Measurements from ENCODE around the gene ATOSB. TPM values are rescaled to one million over a fixed set of nuclear protein-coding genes. Genes with fewer than 3 reads are reported as not detected.
"Not testable (repeated sequence)": the region's sequence is repeated elsewhere in the genome, so short reads cannot be mapped to it uniquely, and the experiment has no call there.

The ATOSB gene
- total RNA-seq, 1 donor = 31.1 TPM

GRCh38 chr9:35156781-35157180 lies 41.1 kb upstream of the ATOSB start:
- Histone ChIP-seq H3K4me2 (ENCODE audit: insufficient read depth, low read length) (no peak overlapping the region), H3K4me3 (ENCODE audit: insufficient read depth, low read length) (no peak overlapping the region), H3K27ac (ENCODE audit: low read depth, low read length) (no peak overlapping the region), H3K79me2 (ENCODE audit: insufficient read depth, low read length) (no peaks in the 10 kb centered on the region), H4K20me1 (ENCODE audit: insufficient read depth, low read length) (no peaks in the 10 kb centered on the region), H2AFZ (ENCODE audit: low read length) (no peak overlapping the region), H3K36me3 (ENCODE audit: insufficient read depth, low read length) (no peaks in the 10 kb centered on the region), H3K4me1 (ENCODE audit: insufficient read depth, low read length) (peaks cover 3% of the 10 kb centered on the region), H3K9me3 (ENCODE audit: low read depth, low read length) (no peaks in the 10 kb centered on the region), H3K27me3 (ENCODE audit: insufficient read depth, low read length) (no peaks in the 10 kb centered on the region)
- TF ChIP-seq, protein P1, sequence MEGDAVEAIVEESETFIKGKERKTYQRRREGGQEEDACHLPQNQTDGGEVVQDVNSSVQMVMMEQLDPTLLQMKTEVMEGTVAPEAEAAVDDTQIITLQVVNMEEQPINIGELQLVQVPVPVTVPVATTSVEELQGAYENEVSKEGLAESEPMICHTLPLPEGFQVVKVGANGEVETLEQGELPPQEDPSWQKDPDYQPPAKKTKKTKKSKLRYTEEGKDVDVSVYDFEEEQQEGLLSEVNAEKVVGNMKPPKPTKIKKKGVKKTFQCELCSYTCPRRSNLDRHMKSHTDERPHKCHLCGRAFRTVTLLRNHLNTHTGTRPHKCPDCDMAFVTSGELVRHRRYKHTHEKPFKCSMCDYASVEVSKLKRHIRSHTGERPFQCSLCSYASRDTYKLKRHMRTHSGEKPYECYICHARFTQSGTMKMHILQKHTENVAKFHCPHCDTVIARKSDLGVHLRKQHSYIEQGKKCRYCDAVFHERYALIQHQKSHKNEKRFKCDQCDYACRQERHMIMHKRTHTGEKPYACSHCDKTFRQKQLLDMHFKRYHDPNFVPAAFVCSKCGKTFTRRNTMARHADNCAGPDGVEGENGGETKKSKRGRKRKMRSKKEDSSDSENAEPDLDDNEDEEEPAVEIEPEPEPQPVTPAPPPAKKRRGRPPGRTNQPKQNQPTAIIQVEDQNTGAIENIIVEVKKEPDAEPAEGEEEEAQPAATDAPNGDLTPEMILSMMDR (IDR thresholded peaks at IDR 0.05; ENCODE audit: extremely low read depth, low read depth, low read length) = no peak
- no peak for DNase-seq (ENCODE audit: insufficient read length, low spot score, missing footprints)

DNA sequence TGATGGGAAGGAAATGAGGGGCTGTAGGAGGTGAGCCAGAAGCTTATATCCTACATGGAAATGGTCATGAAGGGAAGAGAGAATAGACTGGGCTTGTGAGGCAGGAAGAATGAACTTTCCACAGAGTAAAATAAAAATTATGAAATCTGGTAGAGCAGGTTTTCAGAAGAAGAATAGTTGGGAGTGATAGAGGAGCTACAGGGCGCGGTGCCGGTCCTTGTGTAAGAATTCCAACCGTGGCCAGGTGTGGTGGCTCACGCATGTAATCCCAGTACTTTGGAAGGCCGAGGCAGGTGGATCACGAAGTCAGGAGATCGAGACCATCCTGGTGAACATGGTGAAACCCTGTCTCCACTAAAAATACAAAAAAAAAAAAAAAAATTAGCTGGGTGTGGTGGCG lies 37.3 kb upstream of the ATOSB start:
- Histone ChIP-seq H3K4me3 (ENCODE audit: insufficient read depth, low read length) (no peak overlapping the region), H4K20me1 (ENCODE audit: insufficient read depth, low read length) (no peaks in the 10 kb centered on the region), H2AFZ (ENCODE audit: low read length) (no peak overlapping the region), H3K4me2 (ENCODE audit: insufficient read depth, low read length) (no peak overlapping the region), H3K79me2 (ENCODE audit: insufficient read depth, low read length) (no peaks in the 10 kb centered on the region), H3K27me3 (ENCODE audit: insufficient read depth, low read length) (no peaks in the 10 kb centered on the region), H3K27ac (ENCODE audit: low read depth, low read length) (no peak overlapping the region), H3K36me3 (ENCODE audit: insufficient read depth, low read length) (no peaks in the 10 kb centered on the region), H3K9me3 (ENCODE audit: low read depth, low read length) (peaks cover 6% of the 10 kb centered on the region), H3K4me1 (ENCODE audit: insufficient read depth, low read length) (no peaks in the 10 kb centered on the region)
- no peak for DNase-seq (ENCODE audit: insufficient read length, low spot score, missing footprints)
- TF ChIP-seq, protein P1 (IDR thresholded peaks at IDR 0.05; ENCODE audit: extremely low read depth, low read depth, low read length) = no peak

DNA sequence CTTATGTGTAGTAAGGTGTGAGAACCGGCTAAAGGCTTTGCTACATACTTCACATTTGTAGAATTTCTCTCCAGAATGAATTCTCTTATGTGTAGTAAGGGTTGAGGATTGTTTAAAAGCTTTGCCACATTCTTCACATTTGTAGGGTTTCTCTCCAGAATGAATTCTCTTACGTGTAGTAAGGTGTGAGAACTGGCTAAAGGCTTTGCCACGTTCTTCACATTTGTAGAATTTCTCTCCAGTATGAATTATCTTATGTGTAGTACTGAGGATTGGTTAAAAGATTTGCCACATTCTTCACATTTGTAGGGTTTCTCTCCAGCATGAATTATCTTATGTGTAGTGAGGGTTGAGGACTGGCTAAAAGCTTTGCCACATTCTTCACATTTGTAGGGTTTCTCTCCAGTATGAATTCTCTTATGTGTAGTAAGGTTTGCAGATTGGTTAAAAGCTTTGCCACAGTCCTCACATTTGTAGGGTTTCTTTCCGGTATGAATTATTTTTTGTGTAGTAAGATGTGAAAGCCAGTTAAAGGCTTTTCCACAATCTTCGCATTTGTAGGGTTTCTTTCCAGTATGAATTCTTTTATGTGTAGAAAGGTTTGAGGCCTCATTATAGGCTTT lies 32.4 kb upstream of the ATOSB start:
- H3K79me2 ChIP-seq (ENCODE audit: insufficient read depth, low read length); H3K4me3 ChIP-seq (ENCODE audit: insufficient read depth, low read length); H3K4me1 ChIP-seq (ENCODE audit: insufficient read depth, low read length); H3K36me3 ChIP-seq (ENCODE audit: insufficient read depth, low read length); H3K27me3 ChIP-seq (ENCODE audit: insufficient read depth, low read length); DNase-seq (ENCODE audit: insufficient read length, low spot score, missing footprints); H3K9me3 ChIP-seq (ENCODE audit: low read depth, low read length); H2AFZ ChIP-seq (ENCODE audit: low read length); H3K4me2 ChIP-seq (ENCODE audit: insufficient read depth, low read length); H4K20me1 ChIP-seq (ENCODE audit: insufficient read depth, low read length); H3K27ac ChIP-seq (ENCODE audit: low read depth, low read length): not testable (repeated sequence)

- no peak overlapping the region for H3K4me3 ChIP-seq (ENCODE audit: insufficient read depth, low read length)
- no peak overlapping the region for H3K4me2 ChIP-seq (ENCODE audit: insufficient read depth, low read length)
- H3K36me3 ChIP-seq (ENCODE audit: insufficient read depth, low read length) = no peaks in the 10 kb centered on the region
- no peaks in the 10 kb centered on the region for H3K4me1 ChIP-seq (ENCODE audit: insufficient read depth, low read length)
- no peaks in the 10 kb centered on the region for H3K79me2 ChIP-seq (ENCODE audit: insufficient read depth, low read length)
- no peak overlapping the region for H3K27ac ChIP-seq (ENCODE audit: low read depth, low read length)
- TF ChIP-seq, protein P1 (IDR thresholded peaks at IDR 0.05; ENCODE audit: extremely low read depth, low read depth, low read length) = no peak
- H3K27me3 ChIP-seq (ENCODE audit: insufficient read depth, low read length) = no peaks in the 10 kb centered on the region
- H3K9me3 ChIP-seq (ENCODE audit: low read depth, low read length) = peaks cover 6% of the 10 kb centered on the region
- H4K20me1 ChIP-seq (ENCODE audit: insufficient read depth, low read length) = no peaks in the 10 kb centered on the region
- no peak overlapping the region for H2AFZ ChIP-seq (ENCODE audit: low read length)
- no peak for DNase-seq (ENCODE audit: insufficient read length, low spot score, missing footprints)
Measured at GRCh38 chr9:35142037-35142436, 26.4 kb upstream of the ATOSB start.
